8988T (cell line): ENCODE data around the gene MOV10.

Source experiments
- DNase-seq: peaks from one replicate; pipeline ENCODE4 v3.0.0; 2011

Gene MOV10

DNA sequence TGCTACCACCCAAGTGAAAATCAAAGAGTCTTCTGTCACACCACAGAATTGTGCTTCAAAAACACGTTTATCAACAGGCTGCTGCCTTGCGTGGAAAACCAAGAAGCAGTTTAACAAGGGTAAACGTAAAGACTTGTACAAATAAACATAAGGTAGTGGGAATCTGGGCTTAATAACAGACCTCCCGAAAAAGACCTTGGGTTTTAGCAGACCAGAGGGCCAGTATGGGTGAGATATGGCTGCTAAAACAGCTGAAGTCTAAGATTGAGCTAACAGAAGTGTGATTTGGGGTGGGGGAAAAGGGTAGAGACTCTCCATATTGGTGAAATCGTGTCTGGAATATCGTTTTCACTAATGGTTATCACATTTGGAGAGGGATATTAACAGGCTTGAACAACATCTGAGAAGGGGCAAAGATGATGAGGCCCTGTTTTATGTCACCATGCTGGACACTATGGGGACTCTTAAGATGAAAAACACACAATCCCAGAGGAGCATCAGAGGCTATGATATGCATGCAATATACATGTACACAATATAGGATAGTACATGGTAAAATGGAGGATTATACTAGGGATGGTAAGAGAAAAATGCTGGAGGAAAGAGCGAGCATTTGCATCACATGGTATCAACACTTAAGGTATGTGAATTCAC is 1.4 kb downstream of the MOV10 start:
- no peak for DNase-seq

DNA sequence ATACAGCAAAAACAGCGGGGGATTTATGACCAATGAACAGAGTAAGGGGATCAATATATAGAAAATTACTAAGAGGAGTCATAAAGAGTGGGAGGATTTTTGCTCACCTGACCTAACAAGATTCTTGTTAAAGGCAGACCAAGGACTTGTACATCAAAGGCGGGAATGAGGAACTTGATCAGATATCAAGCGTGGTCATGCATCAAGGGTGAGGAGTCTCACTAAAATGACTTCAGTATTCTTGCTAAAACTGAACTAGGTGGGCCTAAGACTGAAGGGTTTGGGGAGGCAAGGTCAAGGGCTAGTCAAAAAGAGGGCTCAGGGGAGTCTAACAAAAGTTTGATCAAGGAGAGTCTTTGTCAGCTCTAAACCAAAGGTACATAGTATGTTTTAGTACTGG is 2.1 kb downstream of the MOV10 start:
- no peak for DNase-seq

DNA sequence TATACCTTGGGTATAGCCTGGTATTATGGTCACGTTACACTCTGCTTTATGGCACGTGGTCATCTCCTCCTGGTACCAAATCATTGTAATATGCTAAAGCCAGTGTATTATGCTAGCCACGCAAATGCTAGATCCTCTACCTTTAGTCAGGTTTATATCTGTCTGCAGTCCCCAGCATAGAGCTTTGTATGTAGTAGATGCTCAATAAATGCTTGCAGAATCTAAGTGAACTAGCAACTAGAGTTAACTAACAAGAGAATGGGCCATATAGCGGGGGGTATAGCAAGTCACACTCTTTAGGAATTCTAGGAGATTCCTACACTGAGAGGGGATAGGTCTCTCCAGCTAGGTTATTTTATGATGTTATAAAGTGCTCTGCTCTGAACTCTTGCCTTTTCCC is 3.0 kb downstream of the MOV10 start:
- DNase-seq, result no peak

DNA sequence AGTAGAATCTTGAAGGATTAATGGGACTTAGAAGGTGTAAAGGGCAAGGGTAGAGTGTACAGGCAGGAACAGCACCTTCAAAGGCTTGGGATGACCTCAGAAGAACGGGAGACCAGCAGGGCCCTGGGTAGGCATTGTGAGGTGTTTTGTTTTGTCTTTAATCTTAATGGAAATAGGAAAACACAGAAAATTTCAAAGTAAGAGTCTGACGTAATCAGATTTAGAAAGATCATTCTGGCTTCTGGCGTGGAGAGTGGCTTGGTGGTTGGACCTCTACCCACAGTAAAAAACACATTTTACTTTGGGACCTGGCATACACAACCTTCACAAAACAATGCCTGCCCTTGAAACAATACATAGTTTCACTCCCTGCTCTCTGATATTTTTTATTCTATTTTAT is 4.1 kb downstream of the MOV10 start:
- DNase-seq, result no peak

DNA sequence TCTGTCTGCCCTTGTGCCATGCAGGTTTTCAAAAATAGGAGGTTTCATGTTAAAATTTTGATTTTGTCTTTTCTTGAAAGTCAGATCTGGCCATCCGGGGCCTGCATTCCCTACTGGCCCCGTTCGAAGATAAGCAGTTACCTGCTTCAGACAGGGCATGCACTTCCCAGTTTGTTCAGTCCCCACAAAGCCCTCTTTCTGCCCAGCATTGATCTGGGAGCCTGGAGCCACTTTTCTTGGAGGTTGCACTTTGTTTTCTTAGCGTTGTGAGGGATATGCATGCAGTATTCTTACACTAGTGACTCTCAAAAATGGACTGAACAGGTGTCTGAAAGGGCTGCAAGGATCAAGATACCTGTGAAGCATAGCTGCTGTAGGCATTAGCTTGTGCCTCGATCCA is 11.5 kb downstream of the MOV10 start:
- no peak for DNase-seq

DNA sequence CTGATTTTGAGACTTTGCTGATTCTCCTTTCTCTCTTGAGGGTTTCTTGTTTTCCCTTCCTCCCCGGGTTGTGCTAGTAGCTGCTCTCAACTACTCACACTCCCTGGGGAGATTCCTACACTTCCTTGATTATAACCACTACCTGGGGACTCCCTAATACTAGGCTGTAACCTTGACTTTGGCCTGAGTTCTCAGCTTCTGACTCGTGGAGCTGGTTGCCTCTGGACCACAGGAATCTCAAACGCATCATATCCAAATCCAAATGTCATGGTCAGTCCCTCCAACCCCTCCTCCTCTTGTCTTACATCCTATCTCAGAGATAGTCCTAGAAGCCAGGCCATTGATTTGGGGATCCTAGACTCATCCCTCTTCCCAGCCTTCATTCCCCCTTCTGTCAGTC is 12.0 kb downstream of the MOV10 start:
- DNase-seq, result no peak

DNA sequence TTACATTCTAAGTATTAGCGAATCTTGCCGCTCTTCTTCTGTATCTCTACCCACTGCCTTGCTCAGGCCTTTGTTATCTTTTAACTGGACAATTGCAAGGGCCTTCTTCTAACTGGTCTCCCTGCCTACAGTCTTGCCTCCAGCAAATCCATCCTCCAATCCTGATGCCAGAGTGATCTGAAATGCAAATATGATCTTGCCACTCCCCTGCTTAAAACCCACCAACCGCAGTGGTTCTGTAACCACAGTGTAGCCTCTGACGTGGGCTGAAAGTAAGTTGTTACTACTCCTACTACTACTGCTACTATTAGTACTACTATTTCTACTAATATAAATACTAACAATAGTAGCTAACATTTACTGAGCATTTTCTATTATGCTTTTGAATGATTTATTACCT is 12.4 kb downstream of the MOV10 start:
- DNase-seq, result no peak

DNA sequence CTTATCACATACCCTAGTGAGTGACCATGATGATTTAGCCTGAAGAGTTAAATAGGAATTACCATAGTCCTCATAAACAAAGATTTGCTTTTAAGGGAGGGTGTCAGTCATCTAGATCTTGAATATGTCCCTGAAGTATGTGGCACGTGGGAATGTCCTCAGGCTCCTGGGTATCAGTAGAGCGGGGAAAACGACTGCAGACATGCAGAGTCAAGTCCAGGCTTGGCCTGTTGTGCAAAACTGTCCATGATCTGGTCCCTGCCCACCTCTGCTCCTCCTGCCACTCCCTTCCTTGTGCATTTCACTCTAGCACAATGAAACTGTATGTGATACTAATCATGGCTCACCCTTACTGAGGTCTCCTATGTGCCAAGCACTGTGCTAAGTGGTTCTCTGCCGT is 12.9 kb downstream of the MOV10 start:
- DNase-seq, result no peak

DNA sequence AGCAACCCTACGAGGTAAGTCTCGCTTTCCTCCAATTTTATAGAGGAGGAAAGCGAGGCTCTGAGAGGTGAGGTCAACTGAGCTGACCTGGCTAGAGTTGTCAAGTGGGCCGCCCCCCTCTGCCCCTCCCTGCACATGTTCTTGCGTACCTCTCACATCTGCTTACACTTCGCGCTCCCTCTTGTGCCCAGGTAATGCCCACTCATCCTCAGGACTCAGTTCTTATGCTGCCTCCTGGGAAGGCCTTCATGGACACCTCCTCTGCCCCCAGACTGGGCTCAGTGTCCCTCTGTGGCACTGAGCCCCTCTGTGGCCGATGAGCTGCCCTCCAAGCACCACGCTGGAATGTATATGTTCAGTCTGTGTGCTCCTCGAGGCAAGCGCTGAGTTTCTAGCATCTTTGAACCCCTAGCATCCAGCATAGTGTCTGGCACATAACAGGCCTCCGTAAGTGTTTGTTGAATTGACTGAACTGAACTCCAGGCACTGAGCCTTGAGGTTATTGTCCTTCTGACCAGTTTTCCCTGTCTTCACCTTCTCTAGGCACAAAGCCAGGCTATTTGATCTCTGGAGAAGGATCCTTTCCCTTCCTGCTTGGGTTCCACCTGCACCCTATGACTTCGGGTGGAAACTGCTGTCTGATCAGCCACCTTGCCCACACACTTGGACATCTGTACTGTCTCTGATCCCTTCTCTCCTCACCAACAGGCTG is 13.5 kb downstream of the MOV10 start:
- no peak for DNase-seq

DNA sequence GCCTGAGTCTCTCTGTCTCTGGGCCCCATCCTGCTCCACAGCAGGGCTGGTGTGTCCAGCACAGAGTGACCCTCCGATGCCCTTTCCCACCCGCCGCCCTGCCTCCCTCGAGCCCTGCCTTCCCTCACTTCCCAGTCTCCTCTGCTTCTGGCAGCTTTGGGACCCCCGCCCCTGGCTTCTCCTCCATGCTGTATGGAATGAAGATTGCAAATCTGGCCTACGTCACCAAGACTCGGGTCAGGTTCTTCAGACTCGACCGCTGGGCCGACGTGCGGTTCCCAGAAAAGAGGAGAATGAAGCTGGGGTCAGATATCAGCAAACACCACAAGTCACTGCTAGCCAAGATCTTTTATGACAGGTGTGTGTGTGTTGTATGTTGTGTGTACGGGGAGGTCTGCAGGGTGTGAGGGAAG is 14.3 kb downstream of the MOV10 start:
- no peak for DNase-seq

DNA sequence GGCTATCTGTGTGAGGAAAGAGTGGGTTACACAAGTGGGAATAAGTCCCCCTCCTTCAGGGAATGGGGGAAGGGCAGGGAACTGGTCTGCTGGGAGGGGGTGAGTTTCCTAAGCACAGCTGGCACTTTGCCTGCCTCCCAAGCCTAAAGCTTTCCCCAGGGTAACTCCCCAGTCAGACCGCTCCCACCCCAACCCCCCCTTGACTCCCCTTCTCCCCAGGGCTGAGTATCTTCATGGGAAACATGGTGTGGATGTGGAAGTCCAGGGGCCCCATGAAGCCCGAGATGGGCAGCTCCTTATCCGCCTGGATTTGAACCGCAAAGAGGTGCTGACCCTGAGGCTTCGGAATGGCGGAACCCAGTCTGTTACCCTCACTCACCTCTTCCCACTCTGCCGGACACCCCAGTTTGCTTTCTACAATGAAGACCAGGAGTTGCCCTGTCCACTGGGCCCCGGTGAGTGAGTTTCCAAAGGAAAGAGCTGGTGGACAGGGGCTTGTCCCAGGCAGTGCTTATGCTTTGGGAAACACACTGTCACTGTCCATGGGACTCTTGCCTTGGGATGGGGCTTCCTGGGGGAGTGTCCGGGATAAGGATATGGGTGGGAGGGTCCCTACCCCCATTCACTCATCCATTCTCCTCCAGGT is 14.9 kb downstream of the MOV10 start:
- no peak for DNase-seq

DNA sequence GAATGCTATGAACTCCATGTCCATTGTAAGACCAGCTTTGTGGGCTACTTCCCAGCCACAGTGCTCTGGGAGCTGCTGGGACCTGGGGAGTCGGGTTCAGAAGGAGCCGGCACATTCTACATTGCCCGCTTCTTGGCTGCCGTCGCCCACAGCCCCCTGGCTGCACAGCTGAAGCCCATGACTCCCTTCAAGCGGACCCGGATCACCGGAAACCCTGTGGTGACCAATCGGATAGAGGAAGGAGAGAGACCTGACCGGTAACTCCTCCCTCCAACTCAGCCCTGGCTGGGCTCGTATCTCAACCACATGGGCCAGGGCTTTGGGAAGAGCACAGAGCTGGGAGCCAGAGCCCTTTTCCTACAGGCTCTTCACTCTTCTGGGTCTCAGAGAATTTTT is 15.4 kb downstream of the MOV10 start:
- no peak for DNase-seq

DNA sequence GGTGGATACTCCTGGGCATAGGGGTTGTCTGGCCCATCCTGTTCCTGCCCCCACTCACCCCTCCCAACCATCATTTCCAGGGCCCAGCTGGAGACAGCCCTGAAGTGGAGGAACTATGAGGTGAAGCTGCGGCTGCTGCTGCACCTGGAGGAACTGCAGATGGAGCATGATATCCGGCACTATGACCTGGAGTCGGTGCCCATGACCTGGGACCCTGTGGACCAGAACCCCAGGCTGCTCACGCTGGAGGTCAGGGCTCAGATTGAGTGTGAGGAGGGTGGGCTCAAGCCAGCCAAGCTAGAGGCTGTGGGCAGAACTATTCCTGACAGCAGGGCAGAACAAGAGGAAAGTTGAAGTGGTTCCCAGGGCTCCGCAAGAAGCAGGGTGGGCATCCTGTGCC is 18.2 kb downstream of the MOV10 start:
- no peak for DNase-seq

DNA sequence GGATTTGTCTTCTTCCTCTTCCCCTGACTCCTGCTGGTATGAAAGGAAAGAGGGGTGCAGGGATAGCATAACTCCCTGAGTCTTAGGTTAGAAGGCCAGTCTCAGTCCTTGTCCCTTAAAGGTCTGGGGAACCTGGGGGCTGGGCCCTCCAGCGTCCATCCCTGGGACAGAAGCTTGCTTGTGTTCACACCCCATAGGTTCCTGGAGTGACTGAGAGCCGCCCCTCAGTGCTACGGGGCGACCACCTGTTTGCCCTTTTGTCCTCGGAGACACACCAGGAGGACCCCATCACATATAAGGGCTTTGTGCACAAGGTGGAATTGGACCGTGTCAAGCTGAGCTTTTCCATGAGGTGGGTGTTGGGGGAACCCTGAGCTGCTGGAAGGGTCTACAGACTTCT is 19.4 kb downstream of the MOV10 start:
- DNase-seq, result no peak

DNA sequence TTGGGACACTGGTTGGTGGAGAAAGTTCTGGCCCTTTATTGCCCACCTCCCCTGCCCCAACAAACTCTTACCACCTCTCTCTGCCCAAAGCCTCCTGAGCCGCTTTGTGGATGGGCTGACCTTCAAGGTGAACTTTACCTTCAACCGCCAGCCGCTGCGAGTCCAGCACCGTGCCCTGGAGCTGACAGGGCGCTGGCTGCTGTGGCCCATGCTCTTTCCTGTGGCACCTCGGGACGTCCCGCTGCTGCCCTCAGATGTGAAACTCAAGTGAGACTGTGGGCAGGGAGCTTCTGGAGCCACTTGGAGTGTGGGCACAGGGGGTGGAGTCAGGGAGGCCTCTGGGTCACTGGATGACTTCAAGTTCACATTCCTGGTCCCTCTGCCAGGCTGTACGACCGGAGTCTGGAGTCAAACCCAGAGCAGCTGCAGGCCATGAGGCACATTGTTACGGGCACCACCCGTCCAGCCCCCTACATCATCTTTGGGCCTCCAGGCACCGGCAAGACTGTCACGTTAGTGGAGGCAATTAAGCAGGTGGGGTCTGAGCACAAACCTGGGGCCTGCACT is 20.0 kb downstream of the MOV10 start:
- no peak for DNase-seq

DNA sequence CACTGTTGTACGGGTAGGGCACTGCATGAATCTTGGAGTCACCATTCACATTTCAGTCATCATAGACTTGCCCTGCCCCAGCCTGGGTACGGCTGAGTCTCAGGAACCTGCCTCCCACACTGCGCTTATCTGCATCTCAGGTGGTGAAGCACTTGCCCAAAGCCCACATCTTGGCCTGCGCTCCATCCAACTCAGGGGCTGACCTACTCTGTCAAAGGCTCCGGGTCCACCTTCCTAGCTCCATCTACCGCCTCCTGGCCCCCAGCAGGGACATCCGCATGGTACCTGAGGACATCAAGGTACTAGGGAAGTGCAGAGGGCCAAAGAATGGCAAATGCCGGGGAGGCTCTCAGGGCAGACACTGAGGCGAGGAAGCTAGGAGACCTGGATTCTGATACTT is 20.8 kb downstream of the MOV10 start:
- DNase-seq, result no peak

DNA sequence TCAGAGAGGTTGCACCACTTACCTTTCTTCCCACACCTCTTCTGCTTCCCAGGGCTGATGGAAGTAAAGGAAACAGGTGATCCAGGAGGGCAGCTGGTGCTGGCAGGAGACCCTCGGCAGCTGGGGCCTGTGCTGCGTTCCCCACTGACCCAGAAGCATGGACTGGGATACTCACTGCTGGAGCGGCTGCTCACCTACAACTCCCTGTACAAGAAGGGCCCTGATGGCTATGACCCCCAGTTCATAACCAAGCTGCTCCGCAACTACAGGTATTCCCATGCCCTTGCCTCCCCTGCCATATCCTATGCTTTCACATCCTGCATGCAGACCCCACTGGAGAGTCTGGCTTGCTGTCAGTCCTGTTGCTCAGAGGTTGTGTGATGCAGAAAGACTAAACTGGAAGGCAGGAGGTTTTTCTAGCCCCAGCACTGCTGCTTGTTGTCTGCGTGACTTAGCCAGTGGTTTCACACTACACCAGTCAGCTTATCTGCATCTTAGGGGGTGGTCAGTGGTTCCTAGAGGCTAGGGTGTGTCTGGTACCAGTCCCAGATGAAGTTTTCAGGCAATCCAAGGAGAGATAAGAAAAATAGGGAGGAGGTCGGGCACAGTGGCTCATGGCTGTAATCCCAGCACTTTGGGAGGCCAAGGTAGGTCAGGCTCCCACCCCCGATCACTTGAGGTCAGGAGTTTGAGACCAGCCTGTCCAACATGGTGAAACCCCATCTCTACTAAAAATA is 22.3 kb downstream of the MOV10 start:
- DNase-seq, result no peak

DNA sequence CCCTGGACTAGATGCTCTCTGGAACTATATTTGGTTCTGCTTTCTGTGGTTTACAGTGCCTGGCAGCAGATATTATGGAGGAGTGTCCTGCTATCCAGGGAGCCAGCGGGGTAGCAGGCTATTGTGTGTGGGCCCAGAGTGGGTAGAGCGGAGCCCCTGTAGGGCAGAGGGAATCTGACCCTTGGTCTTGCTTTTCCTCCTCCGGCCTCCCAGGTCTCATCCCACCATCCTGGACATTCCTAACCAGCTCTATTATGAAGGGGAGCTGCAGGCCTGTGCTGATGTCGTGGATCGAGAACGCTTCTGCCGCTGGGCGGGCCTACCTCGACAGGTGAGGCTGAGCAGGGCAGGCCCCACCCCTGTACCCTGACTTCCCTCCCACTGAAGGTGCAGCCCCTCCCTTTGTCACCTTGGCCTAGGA is 23.3 kb downstream of the MOV10 start:
- DNase-seq, result no peak

DNA sequence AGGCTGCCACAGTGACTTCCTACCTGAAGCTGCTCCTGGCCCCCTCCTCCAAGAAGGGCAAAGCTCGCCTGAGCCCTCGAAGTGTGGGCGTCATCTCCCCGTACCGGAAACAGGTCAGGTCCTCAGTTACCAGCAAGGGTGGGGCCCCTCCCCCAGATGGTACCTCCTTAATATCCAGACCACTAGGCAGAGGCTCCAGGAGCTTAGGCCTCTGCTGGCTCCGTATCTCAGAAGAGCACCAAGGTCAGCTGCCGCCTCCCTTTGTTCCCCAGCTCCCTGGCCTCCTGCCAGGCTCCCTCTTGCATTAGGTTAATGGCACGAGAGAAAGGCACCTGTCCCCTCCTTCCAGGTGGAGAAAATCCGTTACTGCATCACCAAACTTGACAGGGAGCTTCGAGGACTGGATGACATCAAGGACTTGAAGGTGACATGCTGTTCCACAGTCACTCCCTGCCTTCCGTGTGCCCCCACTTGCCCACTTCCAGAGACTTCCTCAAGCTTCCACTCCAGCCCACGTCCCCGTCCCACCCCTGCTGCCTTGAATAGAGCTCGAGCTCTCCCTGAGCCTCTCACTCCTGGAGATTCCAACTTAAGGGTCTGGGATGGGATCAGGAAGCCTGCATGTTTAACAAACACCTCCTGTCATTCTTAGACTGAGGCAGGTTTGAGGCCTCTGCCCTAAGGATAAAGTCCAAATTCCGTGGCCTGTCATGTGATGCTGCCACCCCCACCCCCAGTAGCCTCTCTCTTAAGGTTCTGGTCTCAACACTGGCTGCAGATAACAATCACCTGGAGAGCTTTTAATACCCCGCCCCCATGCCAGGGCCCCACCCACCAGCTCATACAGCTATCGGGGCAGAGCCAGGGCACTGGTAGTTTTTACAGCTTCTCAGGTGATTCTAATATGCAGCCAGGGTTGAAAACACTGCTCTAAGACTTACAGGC is 24.2 kb downstream of the MOV10 start:
- no peak for DNase-seq

DNA sequence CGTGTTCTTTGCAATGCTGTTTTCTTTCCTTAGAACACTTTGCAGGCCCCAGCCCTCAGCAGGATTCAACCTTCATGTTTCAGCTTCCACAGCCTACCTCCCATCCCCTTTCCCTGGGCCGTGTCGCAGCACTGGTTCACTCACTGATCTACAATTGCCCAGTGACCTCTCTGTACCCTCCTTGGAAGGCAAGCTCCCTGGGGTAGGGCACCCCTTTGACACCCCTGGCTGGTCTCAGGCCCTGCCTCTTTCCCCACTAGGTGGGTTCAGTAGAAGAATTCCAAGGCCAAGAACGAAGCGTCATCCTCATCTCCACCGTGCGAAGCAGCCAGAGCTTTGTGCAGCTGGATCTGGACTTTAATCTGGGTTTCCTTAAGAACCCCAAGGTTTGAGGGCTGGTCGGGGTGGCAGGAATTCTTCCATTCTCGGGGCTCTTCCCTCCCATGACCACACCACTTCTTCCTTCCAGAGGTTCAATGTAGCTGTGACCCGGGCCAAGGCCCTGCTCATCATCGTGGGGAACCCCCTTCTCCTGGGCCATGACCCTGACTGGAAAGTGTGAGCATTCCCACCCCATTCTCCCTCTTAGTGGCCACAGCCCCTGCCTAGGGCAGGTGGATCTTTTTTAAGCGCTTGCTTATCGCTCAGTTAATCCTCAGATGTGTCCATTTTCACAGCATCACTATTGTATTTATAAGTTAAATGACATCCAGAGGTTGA is 25.1 kb downstream of the MOV10 start:
- no peak for DNase-seq
